Spleen (tissue), 11 donors: ENCODE results near the gene LCOR. TPM values are rescaled to one million over a fixed set of nuclear protein-coding genes. Genes with fewer than 3 reads are reported as not detected.

Experiments used
- DNase-seq: peaks from one replicate; pipeline ENCODE4 v3.0.0-alpha.2; 2020
- H3K27ac ChIP-seq, 8 donors: fragments of 200-600 bp; sonication (generic) in 7 of 8; 1 replicate in 4 of 8; 2 replicates in 4 of 8; pipeline versions ENCODE4 v1.5.0 to v1.8.0; 2016 to 2021; ENCODE audit warnings: inconsistent platforms in 4 of 8, mild to moderate bottlenecking in 4 of 8, moderate library complexity in 1 of 8
- H3K27me3 ChIP-seq, 7 donors: fragments of 200-600 bp; sonication (generic) in 6 of 7; replicated peaks in 1 of 7; 1 replicate in 4 of 7; 2 replicates in 3 of 7; pipeline versions ENCODE4 v1.5.0 to v1.8.0; 2016 to 2021; ENCODE audit warnings: inconsistent platforms in 3 of 7, mild to moderate bottlenecking in 1 of 7
- H3K36me3 ChIP-seq, 6 donors: fragments of 200-600 bp; sonication (generic) in 5 of 6; 1 replicate in 4 of 6; 2 replicates in 2 of 6; pipeline versions ENCODE4 v1.5.0 to v1.8.0; 2016 to 2021; ENCODE audit warnings: inconsistent platforms in 2 of 6
- H3K4me1 ChIP-seq, 6 donors: fragments of 200-600 bp; sonication (generic) in 5 of 6; 1 replicate in 3 of 6; 2 replicates in 3 of 6; pipeline versions ENCODE4 v1.5.0 to v1.8.0; 2016 to 2021; ENCODE audit warnings: inconsistent platforms in 3 of 6
- H3K4me3 ChIP-seq, 8 donors: fragments of 200-600 bp; sonication (generic) in 7 of 8; 1 replicate in 4 of 8; 2 replicates in 4 of 8; pipeline versions ENCODE4 v1.5.0 to v1.8.0; 2016 to 2021; ENCODE audit warnings: inconsistent platforms in 4 of 8, mild to moderate bottlenecking in 4 of 8, moderate library complexity in 2 of 8
- H3K9me3 ChIP-seq, 8 donors: fragments of 200-600 bp; sonication (generic) in 7 of 8; 1 replicate in 4 of 8; 2 replicates in 4 of 8; pipeline versions ENCODE4 v1.5.0 to v1.8.0; 2016 to 2021; ENCODE audit warnings: inconsistent platforms in 4 of 8
- CTCF ChIP-seq, 11 experiments: fragments of 200-600 bp in 7 of 11; fragments of 450-650 bp in 4 of 11; sonication (generic) in 4 of 11; IDR thresholded peaks in 8 of 11; conservative IDR thresholded peaks in 3 of 11; 1 replicate in 7 of 11; 2 replicates in 4 of 11; pipeline versions ENCODE4 v1.4.0 to v1.8.0; 2016 to 2021; ENCODE audit warnings: antibody characterized with exemption in 11 of 11, inconsistent platforms in 4 of 11, mild to moderate bottlenecking in 1 of 11
- POLR2A ChIP-seq, 3 donors: fragments of 450-650 bp; IDR thresholded peaks; one replicate each; pipeline ENCODE4 v1.5.1; 2017; ENCODE audit warnings: antibody characterized with exemption in 3 of 3, mild to moderate bottlenecking in 1 of 3
- POLR2AphosphoS5 ChIP-seq, 3 donors: sonication (generic); formaldehyde crosslinking; IDR thresholded peaks; one replicate each; pipeline ENCODE4 v1.5.1; 2017; ENCODE audit warnings: antibody characterized with exemption in 3 of 3
- WGBS, 5 donors: extraction: QIAGEN DNeasy Blood & Tissue Kit in 3 of 5; methylation state at CpG; one replicate each; pipeline versions ENCODE4 v1.1.5 to v1.1.7; 2013 to 2018; 5-methylcytosine and 5-hydroxymethylcytosine counted together
- intact Hi-C: fragments of 100-400 bp; cut with DNase I; formaldehyde crosslinking; loops from one replicate; pipeline ENCODE4 v1.15.0; 2023; ENCODE audit warnings: low total_unique reads
- polyA plus RNA-seq, 3 donors: library from polyadenylated mRNA; stranded (reverse); fragments of 200-250 nt; gene quantifications; one replicate each; pipeline ENCODE4 v1.2.1, GENCODE V29; 2013
- total RNA-seq, 7 donors: library from RNA; depleted of rRNA in 3 of 7; stranded (reverse); fragments of >200 nt in 3 of 7; fragmentation: NEBNext Ultra II Directional in 4 of 7; extraction: Animal tissue kit (Norgen Biotek cat#: 25700) in 4 of 7; gene quantifications; one replicate each; pipeline versions ENCODE4 v1.1.0 to v1.2.1, GENCODE V29; 2016 to 2021
- donor health status: healthy with polysubstance abuse.
- donor health status: DM: no; HTN: no; CAD: no; lungs with moderate emphysema.
- donor health status: DM: no; HTN: no; CAD: no.
- donor health status: Bipolar disorder and iron deficiency.
- donor health status: healthy.
- donor health status: DM: no; HTN: no; CAD: no.
- donor health status: DM: yes; HTN: yes; CAD: no.

The LCOR gene
- total and polyA plus RNA-seq, 10 donors: 2.2 to 105 (median 47.0) TPM

GRCh38 chr10:96858038-96858705 lies 26.1 kb downstream of the LCOR start:
- 56 to 80% (median 76%) methylated on average over 2 of the region's 2 CpGs for WGBS, 5 donors
- Histone ChIP-seq H3K27ac (no peak overlapping the region), H3K4me3 (no peak overlapping the region), H3K27me3 (no peaks in the 10 kb centered on the region), H3K4me1 (peaks cover 7 to 91% (median 45%) of the 10 kb centered on the region in 6 donors), H3K9me3 (no peaks in the 10 kb centered on the region), H3K36me3 (peaks cover 0 to 59% (median 6%) of the 10 kb centered on the region in 6 donors)
- no peak for DNase-seq
- no peak for TF ChIP-seq CTCF (IDR thresholded peaks at IDR 0.05 in 8 of 11, conservative IDR thresholded peaks at IDR 0.05 in 3 of 11)
- no peak for TF ChIP-seq POLR2A (IDR thresholded peaks at IDR 0.05)
- no peak for TF ChIP-seq POLR2AphosphoS5 (IDR thresholded peaks at IDR 0.05)
- intact Hi-C loops: no loop called here

GRCh38 chr10:96858706-96859050 lies 26.6 kb downstream of the LCOR start:
- Histone ChIP-seq H3K27me3 (no peaks in the 10 kb centered on the region), H3K27ac (no peak overlapping the region), H3K4me1 (peaks cover 10 to 96% (median 48%) of the 10 kb centered on the region in 6 donors), H3K9me3 (no peaks in the 10 kb centered on the region), H3K36me3 (peaks cover 0 to 54% (median 6%) of the 10 kb centered on the region in 6 donors), H3K4me3 (no peak overlapping the region)
- 74 to 94% (median 88%) methylated on average over 2 of the region's 2 CpGs for WGBS, 5 donors
- intact Hi-C loops: no loop called here
- no peak for TF ChIP-seq POLR2A (IDR thresholded peaks at IDR 0.05)
- TF ChIP-seq CTCF (IDR thresholded peaks at IDR 0.05 in 8 of 11, conservative IDR thresholded peaks at IDR 0.05 in 3 of 11): no peak
- no peak for TF ChIP-seq POLR2AphosphoS5 (IDR thresholded peaks at IDR 0.05)
- no peak for DNase-seq

- Histone ChIP-seq H3K27ac (peak overlapping the region in 2 of 8 donors; percentile 13 to 40), H3K4me1 (peaks cover 11 to 100% (median 53%) of the 10 kb centered on the region in 6 donors), H3K9me3 (no peaks in the 10 kb centered on the region), H3K27me3 (no peaks in the 10 kb centered on the region), H3K36me3 (peaks cover 0 to 46% (median 6%) of the 10 kb centered on the region in 6 donors), H3K4me3 (no peak overlapping the region)
- intact Hi-C loops: no loop called here
- no peak for DNase-seq
- no peak for TF ChIP-seq CTCF (IDR thresholded peaks at IDR 0.05 in 8 of 11, conservative IDR thresholded peaks at IDR 0.05 in 3 of 11)
- no peak for TF ChIP-seq POLR2A (IDR thresholded peaks at IDR 0.05)
- TF ChIP-seq POLR2AphosphoS5 (IDR thresholded peaks at IDR 0.05): no peak
- WGBS, 5 donors: 69 to 86% (median 81%) methylated on average over 5 of the region's 5 CpGs
Measured at GRCh38 chr10:96860631-96861277, 28.7 kb downstream of the LCOR start.

- peaks cover 7 to 73% (median 32%) of the 10 kb centered on the region in 6 donors for H3K4me1 ChIP-seq
- WGBS, 5 donors: 60 to 83% (median 75%) methylated on average over 3 of the region's 3 CpGs
- H3K9me3 ChIP-seq: no peaks in the 10 kb centered on the region
- TF ChIP-seq POLR2AphosphoS5 (IDR thresholded peaks at IDR 0.05) (no peak), CTCF (IDR thresholded peaks at IDR 0.05 in 8 of 11, conservative IDR thresholded peaks at IDR 0.05 in 3 of 11) (no peak), POLR2A (IDR thresholded peaks at IDR 0.05) (no peak)
- no peak overlapping the region for H3K4me3 ChIP-seq
- H3K27me3 ChIP-seq: no peaks in the 10 kb centered on the region
- peaks cover 0 to 45% (median 5%) of the 10 kb centered on the region in 6 donors for H3K36me3 ChIP-seq
- H3K27ac ChIP-seq: no peak overlapping the region
- DNase-seq: no peak
- intact Hi-C loops: no loop called here
Measured at GRCh38 chr10:96863922-96864543, 31.9 kb downstream of the LCOR start.
